ACC112 (cell line): ENCODE measurements around the gene HDAC8.

Experiments used
- H2AFZ ChIP-seq: fragments of 200-600 bp; sonication (generic); one replicate; pipeline ENCODE4 v1.6.0; 2017; ENCODE audit warnings: antibody characterized with exemption, low read length; ENCODE audit not compliant: unreplicated experiment
- H3K27ac ChIP-seq: fragments of 200-600 bp; sonication (generic); 2 replicates; pipeline ENCODE4 v1.5.1; 2014; ENCODE audit warnings: low read depth, mild to moderate bottlenecking, antibody characterized with exemption, low read length, moderate library complexity
- H3K27me3 ChIP-seq: fragments of 200-600 bp; sonication (generic); 2 replicates; pipeline ENCODE4 v1.6.1; 2014; ENCODE audit warnings: mild to moderate bottlenecking, antibody characterized with exemption, low read length, moderate library complexity, mixed read lengths; ENCODE audit not compliant: insufficient read depth
- H3K36me3 ChIP-seq: fragments of 200-600 bp; sonication (generic); 2 replicates; pipeline ENCODE4 v1.6.1; 2016; ENCODE audit warnings: mild to moderate bottlenecking, antibody characterized with exemption, low read length, moderate library complexity, mixed read lengths; ENCODE audit not compliant: insufficient read depth
- H3K4me1 ChIP-seq: fragments of 200-600 bp; sonication (generic); one replicate; pipeline ENCODE4 v1.6.1; 2016; ENCODE audit warnings: low read length, mixed read lengths; ENCODE audit not compliant: insufficient read depth, unreplicated experiment, control insufficient read depth
- H3K4me3 ChIP-seq: fragments of 200-600 bp; sonication (generic); 2 replicates; pipeline ENCODE4 v1.5.1; 2014; ENCODE audit warnings: mild to moderate bottlenecking, low read depth, low read length
- H3K79me2 ChIP-seq: fragments of 200-600 bp; sonication (generic); one replicate; pipeline ENCODE4 v1.6.0; 2016; ENCODE audit warnings: low read length; ENCODE audit not compliant: control insufficient read depth, unreplicated experiment, insufficient read depth

HDAC8 gene

GRCh38 chrX:72352786-72353185 lies 219.9 kb downstream of the HDAC8 start:
- no peaks in the 10 kb centered on the region for H3K79me2 ChIP-seq
- H2AFZ ChIP-seq, result no peak overlapping the region
- no peak overlapping the region for H3K4me3 ChIP-seq
- H3K27ac ChIP-seq, result no peak overlapping the region
- H3K36me3 ChIP-seq, result no peaks in the 10 kb centered on the region
- no peaks in the 10 kb centered on the region for H3K27me3 ChIP-seq
- H3K4me1 ChIP-seq, result no peaks in the 10 kb centered on the region

GRCh38 chrX:72351606-72352334 lies 220.9 kb downstream of the HDAC8 start:
- no peaks in the 10 kb centered on the region for H3K27me3 ChIP-seq
- no peak overlapping the region for H3K4me3 ChIP-seq
- H3K36me3 ChIP-seq, result no peaks in the 10 kb centered on the region
- H3K4me1 ChIP-seq, result no peaks in the 10 kb centered on the region
- H2AFZ ChIP-seq, result no peak overlapping the region
- H3K79me2 ChIP-seq, result no peaks in the 10 kb centered on the region
- H3K27ac ChIP-seq, result no peak overlapping the region

- Histone ChIP-seq H3K36me3 (no peaks in the 10 kb centered on the region), H3K27me3 (no peaks in the 10 kb centered on the region), H2AFZ (no peak overlapping the region), H3K4me1 (no peaks in the 10 kb centered on the region), H3K4me3 (no peak overlapping the region), H3K79me2 (no peaks in the 10 kb centered on the region), H3K27ac (no peak overlapping the region)
Observed at GRCh38 chrX:72349190-72349589, 223.5 kb downstream of the HDAC8 start.

GRCh38 chrX:72348247-72348979 lies 224.2 kb downstream of the HDAC8 start:
- Histone ChIP-seq H3K4me1 (no peaks in the 10 kb centered on the region), H3K79me2 (no peaks in the 10 kb centered on the region), H3K27me3 (no peaks in the 10 kb centered on the region), H3K36me3 (no peaks in the 10 kb centered on the region), H3K4me3 (no peak overlapping the region), H2AFZ (no peak overlapping the region), H3K27ac (no peak overlapping the region)

GRCh38 chrX:72347366-72347765 lies 225.3 kb downstream of the HDAC8 start:
- H3K79me2 ChIP-seq, result no peaks in the 10 kb centered on the region
- no peaks in the 10 kb centered on the region for H3K4me1 ChIP-seq
- no peak overlapping the region for H2AFZ ChIP-seq
- no peak overlapping the region for H3K4me3 ChIP-seq
- no peak overlapping the region for H3K27ac ChIP-seq
- no peaks in the 10 kb centered on the region for H3K27me3 ChIP-seq
- no peaks in the 10 kb centered on the region for H3K36me3 ChIP-seq

GRCh38 chrX:72346302-72346949 lies 226.2 kb downstream of the HDAC8 start:
- no peaks in the 10 kb centered on the region for H3K4me1 ChIP-seq
- no peaks in the 10 kb centered on the region for H3K27me3 ChIP-seq
- H3K79me2 ChIP-seq, result no peaks in the 10 kb centered on the region
- no peak overlapping the region for H3K4me3 ChIP-seq
- H2AFZ ChIP-seq, result no peak overlapping the region
- H3K36me3 ChIP-seq, result no peaks in the 10 kb centered on the region
- H3K27ac ChIP-seq, result no peak overlapping the region

GRCh38 chrX:72340626-72341025 lies 232.0 kb downstream of the HDAC8 start:
- no peaks in the 10 kb centered on the region for H3K79me2 ChIP-seq
- H2AFZ ChIP-seq, result no peak overlapping the region
- H3K27ac ChIP-seq, result no peak overlapping the region
- no peak overlapping the region for H3K4me3 ChIP-seq
- H3K36me3 ChIP-seq, result no peaks in the 10 kb centered on the region
- H3K27me3 ChIP-seq, result no peaks in the 10 kb centered on the region
- no peaks in the 10 kb centered on the region for H3K4me1 ChIP-seq

GRCh38 chrX:72340041-72340440 lies 232.6 kb downstream of the HDAC8 start:
- Histone ChIP-seq H2AFZ (no peak overlapping the region), H3K27ac (no peak overlapping the region), H3K27me3 (no peaks in the 10 kb centered on the region), H3K4me3 (no peak overlapping the region), H3K79me2 (no peaks in the 10 kb centered on the region), H3K4me1 (no peaks in the 10 kb centered on the region), H3K36me3 (no peaks in the 10 kb centered on the region)

- Histone ChIP-seq H3K4me3 (no peak overlapping the region), H3K36me3 (no peaks in the 10 kb centered on the region), H3K79me2 (no peaks in the 10 kb centered on the region), H3K27me3 (no peaks in the 10 kb centered on the region), H3K27ac (no peak overlapping the region), H2AFZ (no peak overlapping the region), H3K4me1 (no peaks in the 10 kb centered on the region)
Observed at GRCh38 chrX:72330131-72330530, 242.5 kb downstream of the HDAC8 start.

- H3K4me3 ChIP-seq, result no peak overlapping the region
- H2AFZ ChIP-seq, result no peak overlapping the region
- no peak overlapping the region for H3K27ac ChIP-seq
- no peaks in the 10 kb centered on the region for H3K27me3 ChIP-seq
- no peaks in the 10 kb centered on the region for H3K79me2 ChIP-seq
- no peaks in the 10 kb centered on the region for H3K36me3 ChIP-seq
- H3K4me1 ChIP-seq, result no peaks in the 10 kb centered on the region
Observed at GRCh38 chrX:72326605-72327300, 245.9 kb downstream of the HDAC8 start.
